Measurements from ENCODE around the gene NSMF. TPM values are rescaled to one million over a fixed set of nuclear protein-coding genes. Genes with fewer than 3 reads are reported as not detected.

Gene NSMF
- polyA plus RNA-seq, 1 donor (not counting 4 experiments of a cell fraction or from before 2014, with no cell fraction given): 29.5 TPM

DNA sequence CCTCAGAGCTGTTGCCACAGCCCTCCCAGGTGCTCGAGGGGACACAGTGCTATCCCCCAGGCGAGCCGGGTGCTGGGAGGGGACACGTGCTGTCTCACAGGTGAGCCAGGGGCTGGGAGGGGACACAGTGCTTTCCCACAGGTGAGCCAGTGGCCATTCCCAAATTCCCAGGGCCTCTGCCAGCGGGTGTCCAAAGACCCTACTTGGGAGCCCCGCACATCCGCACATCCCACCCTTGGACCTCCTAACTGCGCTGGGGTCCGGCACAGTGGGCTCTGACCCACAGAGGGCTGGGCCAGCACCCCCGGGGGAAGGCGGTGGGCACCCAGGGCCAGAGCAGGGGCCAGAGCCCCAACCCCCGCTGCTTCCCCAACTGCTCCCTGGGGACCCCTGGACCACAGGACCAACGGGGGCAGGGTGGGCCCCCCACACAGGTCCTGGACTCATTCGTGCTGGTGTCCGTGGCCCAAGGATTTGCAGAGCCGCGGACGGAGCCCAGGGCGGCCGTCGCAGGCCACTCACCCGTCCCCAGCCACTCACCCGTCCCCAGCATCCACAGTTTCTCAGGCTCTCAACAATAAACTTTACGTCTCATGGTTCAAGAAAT is 54.1 kb downstream of the NSMF start:
- TF ChIP-seq, protein P1, sequence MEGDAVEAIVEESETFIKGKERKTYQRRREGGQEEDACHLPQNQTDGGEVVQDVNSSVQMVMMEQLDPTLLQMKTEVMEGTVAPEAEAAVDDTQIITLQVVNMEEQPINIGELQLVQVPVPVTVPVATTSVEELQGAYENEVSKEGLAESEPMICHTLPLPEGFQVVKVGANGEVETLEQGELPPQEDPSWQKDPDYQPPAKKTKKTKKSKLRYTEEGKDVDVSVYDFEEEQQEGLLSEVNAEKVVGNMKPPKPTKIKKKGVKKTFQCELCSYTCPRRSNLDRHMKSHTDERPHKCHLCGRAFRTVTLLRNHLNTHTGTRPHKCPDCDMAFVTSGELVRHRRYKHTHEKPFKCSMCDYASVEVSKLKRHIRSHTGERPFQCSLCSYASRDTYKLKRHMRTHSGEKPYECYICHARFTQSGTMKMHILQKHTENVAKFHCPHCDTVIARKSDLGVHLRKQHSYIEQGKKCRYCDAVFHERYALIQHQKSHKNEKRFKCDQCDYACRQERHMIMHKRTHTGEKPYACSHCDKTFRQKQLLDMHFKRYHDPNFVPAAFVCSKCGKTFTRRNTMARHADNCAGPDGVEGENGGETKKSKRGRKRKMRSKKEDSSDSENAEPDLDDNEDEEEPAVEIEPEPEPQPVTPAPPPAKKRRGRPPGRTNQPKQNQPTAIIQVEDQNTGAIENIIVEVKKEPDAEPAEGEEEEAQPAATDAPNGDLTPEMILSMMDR (optimal IDR thresholded peaks at IDR 0.05 in 1 of 3, IDR thresholded peaks at IDR 0.05 in 1 of 3, conservative IDR thresholded peaks at IDR 0.05 in 1 of 3; ENCODE audit: extremely low read depth in 1 of 3, insufficient read depth in 2 of 3, low read length in 3 of 3): no peak
- no peak for TF ChIP-seq EZH2 (IDR thresholded peaks at IDR 0.05; ENCODE audit: low read length)
- DNase-seq (ENCODE audit: low read depth, low spot score) (no peak), FAIRE-seq (no peak)
- Histone ChIP-seq H4K20me1 (ENCODE audit: control insufficient read depth, extremely low read depth, insufficient read depth, low read length) (no peaks in the 10 kb centered on the region), H3K9me3 (ENCODE audit: control insufficient read depth, low read depth, low read length) (no peaks in the 10 kb centered on the region), H3K36me3 (ENCODE audit: control insufficient read depth in 2 of 2, extremely low read depth in 1 of 2, insufficient read depth in 2 of 2, low read length in 2 of 2) (no peaks in the 10 kb centered on the region), H3K27ac (ENCODE audit: control insufficient read depth, insufficient read depth, low read length) (no peak overlapping the region), H3K9me1 (ENCODE audit: control insufficient read depth, extremely low read depth, insufficient read depth, low read length) (no peaks in the 10 kb centered on the region), H3K4me3 (ENCODE audit: control insufficient read depth in 2 of 3, extremely low read depth in 1 of 3, insufficient read depth in 2 of 3, low read depth in 1 of 3, low read length in 3 of 3) (no peak overlapping the region), H3K27me3 (ENCODE audit: control insufficient read depth, extremely low read depth, insufficient read depth, low read length) (peaks cover 14% of the 10 kb centered on the region), H2AFZ (ENCODE audit: control insufficient read depth, low read length) (no peak overlapping the region), H3K4me2 (ENCODE audit: control insufficient read depth, extremely low read depth, insufficient read depth, low read depth, low read length) (no peak overlapping the region), H3K4me1 (ENCODE audit: control insufficient read depth, extremely low read depth, insufficient read depth, low read length) (peaks cover 2% of the 10 kb centered on the region), H3K79me2 (ENCODE audit: control insufficient read depth, insufficient read depth, low read length) (no peaks in the 10 kb centered on the region), H3K9ac (ENCODE audit: control insufficient read depth, extremely low read depth, insufficient read depth, low read length) (no peak overlapping the region)
- dilution Hi-C loops (cut with MboI; ENCODE audit: extremely low pct_ligation_motif_present, low sequenced_read_pairs): no loop called here

DNA sequence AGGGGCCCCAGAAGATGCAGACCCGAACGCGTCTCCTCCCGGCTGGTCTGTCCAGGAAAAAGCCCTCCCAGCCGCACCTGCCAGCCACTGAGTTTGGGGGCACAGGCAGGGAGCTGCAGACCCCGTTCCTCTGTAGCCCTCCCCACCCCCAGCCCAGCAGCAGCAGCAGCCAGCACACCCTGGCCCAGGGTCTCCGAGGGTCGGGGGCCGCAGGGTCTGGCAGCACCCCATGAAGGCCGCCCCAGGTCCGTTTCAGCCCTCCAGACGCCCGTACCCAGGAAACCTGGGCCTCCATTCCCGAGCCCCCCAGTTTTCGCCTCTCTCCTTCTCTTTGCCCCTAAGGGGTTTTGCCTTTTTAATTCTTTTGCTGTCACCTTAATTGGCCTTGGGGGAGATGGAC is 55.9 kb downstream of the NSMF start:
- no peak for FAIRE-seq
- dilution Hi-C loops (cut with MboI; ENCODE audit: extremely low pct_ligation_motif_present, low sequenced_read_pairs): no loop called here

More for the DNA sequence above, 55.9 kb downstream of the NSMF start:
- no peak for DNase-seq (ENCODE audit: low read depth, low spot score)
- H3K79me2 ChIP-seq (ENCODE audit: control insufficient read depth, insufficient read depth, low read length): no peaks in the 10 kb centered on the region
- no peak overlapping the region for H2AFZ ChIP-seq (ENCODE audit: control insufficient read depth, low read length)
- H3K4me1 ChIP-seq (ENCODE audit: control insufficient read depth, extremely low read depth, insufficient read depth, low read length): peaks cover 2% of the 10 kb centered on the region
- no peaks in the 10 kb centered on the region for H3K9me1 ChIP-seq (ENCODE audit: control insufficient read depth, extremely low read depth, insufficient read depth, low read length)
- H3K36me3 ChIP-seq (ENCODE audit: control insufficient read depth in 2 of 2, extremely low read depth in 1 of 2, insufficient read depth in 2 of 2, low read length in 2 of 2): no peaks in the 10 kb centered on the region
- no peaks in the 10 kb centered on the region for H4K20me1 ChIP-seq (ENCODE audit: control insufficient read depth, extremely low read depth, insufficient read depth, low read length)
- no peak overlapping the region for H3K4me3 ChIP-seq (ENCODE audit: control insufficient read depth in 2 of 3, extremely low read depth in 1 of 3, insufficient read depth in 2 of 3, low read depth in 1 of 3, low read length in 3 of 3)
- H3K4me2 ChIP-seq (ENCODE audit: control insufficient read depth, extremely low read depth, insufficient read depth, low read depth, low read length): no peak overlapping the region
- TF ChIP-seq, protein P1 (optimal IDR thresholded peaks at IDR 0.05 in 1 of 3, IDR thresholded peaks at IDR 0.05 in 1 of 3, conservative IDR thresholded peaks at IDR 0.05 in 1 of 3; ENCODE audit: extremely low read depth in 1 of 3, insufficient read depth in 2 of 3, low read length in 3 of 3): no peak
- no peak for TF ChIP-seq EZH2 (IDR thresholded peaks at IDR 0.05; ENCODE audit: low read length)
- peaks cover 14% of the 10 kb centered on the region for H3K27me3 ChIP-seq (ENCODE audit: control insufficient read depth, extremely low read depth, insufficient read depth, low read length)
- H3K9me3 ChIP-seq (ENCODE audit: control insufficient read depth, low read depth, low read length): no peaks in the 10 kb centered on the region
- H3K27ac ChIP-seq (ENCODE audit: control insufficient read depth, insufficient read depth, low read length): no peak overlapping the region
- no peak overlapping the region for H3K9ac ChIP-seq (ENCODE audit: control insufficient read depth, extremely low read depth, insufficient read depth, low read length)

Data from keratinocyte (primary cell).